ENCODE measurements around the gene OR51S1.

- no peak for TF ChIP-seq OSR1 (CRISPR knock-in tag; IDR thresholded peaks at IDR 0.05)
- no peak for TF ChIP-seq ZFP30 (CRISPR knock-in tag; IDR thresholded peaks at IDR 0.05)
- TF ChIP-seq PATZ1 (CRISPR knock-in tag; IDR thresholded peaks at IDR 0.05; ENCODE audit: borderline replicate concordance): no peak
Measured at GRCh38 chr11:4863876-4864275, 14.9 kb upstream of the OR51S1 start.

Data from SK-N-SH treated with all-trans-retinoic acid at 6 μM for 48 hours (cell line).